Measurements from ENCODE around the gene GBGT1.
"Not testable (repeated sequence)": the region's sequence is repeated elsewhere in the genome, so short reads cannot be mapped to it uniquely, and the experiment has no call there.

GBGT1 gene

GRCh38 chr9:133163504-133164172 lies at the start of gene GBGT1:
Gene GBGT1, minus strand, starts transcription at chr9:133163914. Its CDS starts 1,502 bp downstream, at chr9:133162412.
- peak; percentile 79 for DNase-seq (ENCODE audit: low spot score)

DNA sequence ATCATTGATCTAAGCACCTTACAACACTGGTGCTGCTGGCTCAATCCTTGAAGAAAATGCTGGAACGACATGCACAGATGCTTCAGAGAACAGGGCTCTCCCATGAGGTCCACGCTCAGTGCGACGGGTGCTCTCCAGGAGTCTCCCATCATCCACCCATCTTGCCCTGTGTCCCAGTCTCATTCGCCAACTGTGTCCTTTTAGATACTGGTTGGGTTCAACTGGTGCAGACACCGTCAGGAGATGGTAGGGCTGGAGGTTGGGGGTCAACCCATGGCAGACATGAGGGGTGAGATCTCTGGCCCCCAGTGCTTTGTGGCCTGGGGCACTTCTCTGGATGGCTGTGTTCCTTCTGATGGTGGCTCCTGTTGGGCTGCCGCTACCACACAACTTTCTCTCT lies 46.9 kb upstream of the GBGT1 start:
- DNase-seq (ENCODE audit: low spot score): no peak

- DNase-seq (ENCODE audit: low spot score): no peak
These were observed 46.5 kb upstream of the GBGT1 start for GRCh38 chr9:133210202-133210532.

- not testable (repeated sequence) for DNase-seq (ENCODE audit: low spot score)
These were observed 45.9 kb upstream of the GBGT1 start for GRCh38 chr9:133209327-133210201.

DNA sequence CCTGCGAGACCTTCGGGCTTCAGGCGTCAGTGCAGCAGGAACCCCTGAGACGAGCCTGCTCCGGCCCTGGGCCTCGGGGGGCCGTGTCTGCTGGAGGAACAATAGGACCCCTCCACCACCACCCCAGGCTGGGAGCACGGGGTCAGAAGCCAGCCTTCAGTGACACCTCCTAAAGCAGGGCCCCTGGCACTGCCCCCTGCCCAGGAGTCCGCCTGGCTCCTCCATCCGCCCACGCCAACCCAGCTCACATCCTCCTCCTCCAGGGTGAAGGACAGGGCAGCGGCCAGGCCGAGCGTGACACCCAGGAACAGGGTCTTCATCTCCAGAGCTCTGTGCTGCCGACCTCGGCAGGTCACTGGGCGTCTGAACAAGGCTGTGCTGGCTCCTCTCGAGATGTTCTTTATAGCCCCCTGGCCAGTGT lies 45.2 kb upstream of the GBGT1 start, which contains the start of gene OBP2B:
Gene OBP2B, minus strand, starts transcription at position 371 of the 421 bp plus-strand sequence. Its CDS starts 51 bp downstream, at position 320.
- DNase-seq (ENCODE audit: low spot score): not testable (repeated sequence)

- not testable (repeated sequence) for DNase-seq (ENCODE audit: low spot score)
These were observed 44.6 kb upstream of the GBGT1 start for GRCh38 chr9:133208171-133208879.

DNA sequence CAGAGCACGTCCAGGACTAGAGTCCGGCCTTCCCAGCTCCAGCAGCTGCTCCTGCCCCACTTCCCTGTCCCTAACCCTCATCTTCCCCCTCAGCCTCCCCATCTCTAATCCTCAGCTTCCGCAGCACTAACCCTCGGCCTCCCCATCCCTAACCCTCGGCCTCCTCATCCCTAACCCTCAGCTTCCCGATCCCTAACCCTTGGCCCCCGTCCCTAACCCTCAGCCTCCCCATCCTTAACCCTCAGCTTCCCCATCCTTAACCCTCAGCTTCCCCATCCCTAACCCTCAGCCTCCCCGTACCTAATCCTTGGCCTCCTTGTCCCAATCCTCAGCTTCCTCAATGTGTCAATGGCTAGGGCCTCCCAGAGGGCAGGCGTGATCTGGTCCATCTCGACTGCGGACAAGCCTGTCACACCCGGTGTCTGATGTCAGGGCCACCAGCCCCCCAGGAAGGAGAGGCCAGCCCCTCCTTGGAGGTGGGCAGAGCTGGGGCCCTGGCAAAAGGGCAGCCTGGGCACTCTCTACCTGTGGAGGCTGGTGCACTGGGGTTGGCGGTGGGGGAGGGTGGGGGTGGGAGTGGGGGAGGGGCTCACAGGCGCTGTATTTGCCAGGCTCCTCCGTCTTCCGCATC lies 43.9 kb upstream of the GBGT1 start:
- DNase-seq (ENCODE audit: low spot score): no peak

GRCh38 chr9:133207021-133207531 lies 43.4 kb upstream of the GBGT1 start:
- DNase-seq (ENCODE audit: low spot score): no peak

- no peak for DNase-seq (ENCODE audit: low spot score)
These were observed 42.5 kb upstream of the GBGT1 start for GRCh38 chr9:133205996-133206931.

DNA sequence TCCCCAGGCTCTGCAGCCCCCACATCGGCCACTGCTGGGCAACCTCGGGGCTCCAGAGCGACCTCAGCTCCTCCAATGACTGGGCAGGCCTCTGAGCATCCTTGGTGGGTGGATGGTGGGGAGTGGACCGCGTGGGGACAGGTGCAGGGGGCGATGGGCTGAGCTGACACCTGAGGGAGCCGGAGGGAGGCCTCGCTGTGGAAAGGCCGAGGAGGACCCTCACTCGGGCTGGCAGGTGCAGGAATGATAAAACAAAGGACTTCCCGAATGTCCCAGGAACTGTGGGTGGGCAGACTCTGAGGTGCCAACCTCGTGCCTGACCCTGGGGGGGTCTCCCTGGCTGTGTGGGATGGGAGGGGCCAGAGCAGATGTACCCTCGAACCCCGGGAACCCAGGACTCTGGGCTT lies 41.8 kb upstream of the GBGT1 start:
- not testable (repeated sequence) for DNase-seq (ENCODE audit: low spot score)

- DNase-seq (ENCODE audit: low spot score): no peak
These were observed 41.3 kb upstream of the GBGT1 start for GRCh38 chr9:133204993-133205336.

DNA sequence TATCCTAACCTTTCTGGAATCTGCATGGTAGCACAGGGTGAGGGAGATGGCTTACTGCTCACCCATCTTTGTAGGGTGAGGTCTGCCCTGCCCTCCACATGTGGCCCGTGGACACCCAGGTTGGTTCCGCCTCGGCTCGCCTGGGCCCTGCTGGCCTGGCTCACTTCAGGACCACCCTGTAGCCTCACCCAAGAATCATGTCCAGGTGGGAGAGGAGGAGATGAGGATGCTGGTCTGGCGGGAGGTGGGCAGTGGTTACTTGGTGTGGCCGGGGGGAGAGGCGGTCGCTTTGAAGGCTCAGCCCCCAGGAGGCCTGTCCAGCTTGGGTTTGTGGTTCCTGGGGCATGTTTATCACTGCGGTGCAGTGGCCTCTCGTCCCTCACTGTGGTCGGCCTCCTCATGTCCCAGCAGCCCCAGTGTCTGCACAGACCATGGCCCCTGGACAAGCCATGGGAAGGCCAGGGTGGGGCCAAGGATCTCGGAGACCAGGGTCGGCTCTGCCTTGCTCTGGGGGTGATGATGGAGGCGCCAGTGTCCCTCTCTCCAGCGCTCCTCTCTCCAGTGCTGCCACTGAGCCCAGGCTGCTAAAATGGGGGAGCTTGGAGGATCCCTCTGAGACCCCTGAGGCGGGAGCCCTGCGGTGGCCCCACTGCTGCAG lies 40.8 kb upstream of the GBGT1 start:
- no peak for DNase-seq (ENCODE audit: low spot score)

GRCh38 chr9:133203506-133204075 lies 39.9 kb upstream of the GBGT1 start:
- DNase-seq (ENCODE audit: low spot score): no peak

- no peak for DNase-seq (ENCODE audit: low spot score)
These were observed 39.2 kb upstream of the GBGT1 start for GRCh38 chr9:133202688-133203453.

DNA sequence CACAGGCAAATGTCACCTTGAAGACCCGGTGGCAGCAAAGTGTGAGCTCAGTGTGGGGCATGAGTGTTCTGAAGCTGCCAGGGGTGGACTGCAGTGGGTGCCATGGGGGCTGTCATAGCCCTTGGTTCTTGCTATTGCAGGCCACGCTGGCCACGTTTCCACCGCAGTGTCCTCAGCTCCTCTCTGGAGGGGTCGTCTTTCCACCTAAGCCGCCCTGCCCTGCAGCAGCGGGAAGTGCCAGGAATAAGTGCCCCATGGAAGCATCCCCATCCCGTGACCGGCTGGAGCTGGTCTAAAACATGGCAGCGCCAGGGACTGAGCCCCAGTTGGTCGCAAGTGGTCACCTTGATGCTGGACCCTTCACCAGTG lies 38.4 kb upstream of the GBGT1 start:
- no peak for DNase-seq (ENCODE audit: low spot score)

DNA sequence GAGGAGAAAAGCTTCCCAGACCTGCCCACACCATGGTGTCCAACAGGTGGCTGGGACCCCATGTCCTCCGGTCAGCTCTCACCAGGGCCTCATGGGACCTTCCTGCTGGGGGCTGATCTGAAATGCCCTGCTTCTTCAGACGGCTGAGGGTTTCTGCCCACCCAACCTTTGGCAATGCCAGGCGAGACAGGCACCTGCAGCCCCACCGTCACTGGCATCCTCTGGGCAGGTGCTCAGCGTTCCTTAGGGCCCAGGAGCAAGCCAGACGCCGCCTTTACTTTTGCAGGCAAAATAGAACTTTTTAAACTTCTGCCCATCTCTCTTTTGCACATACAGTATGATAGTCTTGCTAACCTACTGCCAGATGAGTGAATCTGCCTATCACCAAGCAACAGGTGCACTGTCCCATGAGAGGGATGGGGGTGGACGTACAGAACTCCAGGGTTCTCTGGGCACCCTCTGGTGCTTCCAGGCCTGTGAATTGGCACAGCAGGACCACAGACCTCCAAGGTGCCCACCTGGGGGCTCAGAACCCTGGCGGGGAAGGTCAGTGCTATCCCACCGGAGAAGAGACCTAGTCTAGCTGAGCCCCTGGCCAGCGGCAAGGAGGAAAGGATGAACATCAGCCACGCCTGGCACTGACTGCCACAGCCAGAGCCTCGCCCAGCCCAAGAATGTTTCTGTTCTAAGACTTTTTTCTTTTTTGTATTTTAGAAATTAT lies 37.9 kb upstream of the GBGT1 start:
- DNase-seq (ENCODE audit: low spot score): no peak

- DNase-seq (ENCODE audit: low spot score): no peak
These were observed 36.9 kb upstream of the GBGT1 start for GRCh38 chr9:133200631-133201030.

DNA sequence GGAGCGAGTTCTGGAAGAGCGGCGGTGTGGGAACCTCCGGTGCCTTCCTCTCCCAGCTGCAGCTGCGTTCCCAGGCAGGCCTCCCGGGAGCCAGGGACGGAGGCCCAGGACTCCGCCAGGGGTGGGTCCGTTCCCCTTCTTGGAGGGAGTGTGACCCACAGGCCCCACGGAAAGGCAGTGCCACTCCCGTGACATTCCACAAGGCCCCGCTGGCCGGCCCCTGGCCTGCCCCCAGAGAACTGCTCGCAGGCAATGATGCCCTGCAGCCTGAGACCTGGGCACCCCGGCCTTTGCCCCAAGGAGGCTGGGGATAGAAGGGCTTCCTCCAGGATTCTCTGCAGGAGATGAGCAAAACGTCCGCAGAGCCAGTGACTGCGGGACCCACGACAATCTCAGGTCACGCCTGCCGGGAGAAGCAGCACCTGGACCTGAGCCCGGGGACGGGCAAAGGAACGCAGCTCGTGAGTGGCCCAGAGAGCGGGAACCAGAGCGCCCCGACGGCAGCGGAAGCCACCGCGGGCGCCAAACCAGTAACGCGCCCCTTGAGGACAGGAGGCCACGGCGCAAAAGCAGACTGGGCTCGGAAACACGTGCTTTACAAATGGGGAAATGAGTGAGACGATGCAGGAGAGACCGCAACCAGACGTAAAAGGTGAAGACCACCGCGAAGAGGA lies 36.1 kb upstream of the GBGT1 start:
- DNase-seq (ENCODE audit: low spot score): no peak

Measured in AG08396 (cell line).